ENCODE data around the gene RRM2.

Gene RRM2

DNA sequence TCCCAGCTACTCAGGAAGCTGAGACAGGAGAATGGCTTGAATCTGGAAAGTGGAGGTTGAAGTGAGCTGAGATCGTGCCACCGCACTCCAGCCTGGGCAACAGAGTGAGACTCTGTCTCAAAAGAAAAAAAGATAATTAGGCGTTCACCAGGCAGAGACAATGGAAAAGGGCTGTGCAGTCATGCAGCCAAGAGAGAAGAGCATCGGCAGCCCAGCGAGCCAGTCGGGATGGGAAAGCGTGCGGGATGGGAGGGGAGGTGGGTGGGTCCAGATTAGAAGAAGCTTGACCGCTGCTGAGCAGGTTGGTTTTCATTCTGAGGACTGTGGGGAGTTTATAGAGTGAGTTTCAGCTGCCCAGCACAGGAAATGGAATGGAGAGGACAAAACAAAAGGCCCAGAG is 27.4 kb upstream of the RRM2 start:
- no peak overlapping the region for H3K9ac ChIP-seq (ENCODE audit: low read length)
- H3K79me2 ChIP-seq (ENCODE audit: low read length) = no peaks in the 10 kb centered on the region
- TF ChIP-seq EZH2phosphoT487 (IDR thresholded peaks at IDR 0.05; ENCODE audit: low read length) (no peak), EZH2 (optimal IDR thresholded peaks at IDR 0.05; ENCODE audit: low read depth, low read length) (no peak)
- TF ChIP-seq, protein P1, sequence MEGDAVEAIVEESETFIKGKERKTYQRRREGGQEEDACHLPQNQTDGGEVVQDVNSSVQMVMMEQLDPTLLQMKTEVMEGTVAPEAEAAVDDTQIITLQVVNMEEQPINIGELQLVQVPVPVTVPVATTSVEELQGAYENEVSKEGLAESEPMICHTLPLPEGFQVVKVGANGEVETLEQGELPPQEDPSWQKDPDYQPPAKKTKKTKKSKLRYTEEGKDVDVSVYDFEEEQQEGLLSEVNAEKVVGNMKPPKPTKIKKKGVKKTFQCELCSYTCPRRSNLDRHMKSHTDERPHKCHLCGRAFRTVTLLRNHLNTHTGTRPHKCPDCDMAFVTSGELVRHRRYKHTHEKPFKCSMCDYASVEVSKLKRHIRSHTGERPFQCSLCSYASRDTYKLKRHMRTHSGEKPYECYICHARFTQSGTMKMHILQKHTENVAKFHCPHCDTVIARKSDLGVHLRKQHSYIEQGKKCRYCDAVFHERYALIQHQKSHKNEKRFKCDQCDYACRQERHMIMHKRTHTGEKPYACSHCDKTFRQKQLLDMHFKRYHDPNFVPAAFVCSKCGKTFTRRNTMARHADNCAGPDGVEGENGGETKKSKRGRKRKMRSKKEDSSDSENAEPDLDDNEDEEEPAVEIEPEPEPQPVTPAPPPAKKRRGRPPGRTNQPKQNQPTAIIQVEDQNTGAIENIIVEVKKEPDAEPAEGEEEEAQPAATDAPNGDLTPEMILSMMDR (IDR thresholded peaks at IDR 0.05; ENCODE audit: low read length) = no peak

DNA sequence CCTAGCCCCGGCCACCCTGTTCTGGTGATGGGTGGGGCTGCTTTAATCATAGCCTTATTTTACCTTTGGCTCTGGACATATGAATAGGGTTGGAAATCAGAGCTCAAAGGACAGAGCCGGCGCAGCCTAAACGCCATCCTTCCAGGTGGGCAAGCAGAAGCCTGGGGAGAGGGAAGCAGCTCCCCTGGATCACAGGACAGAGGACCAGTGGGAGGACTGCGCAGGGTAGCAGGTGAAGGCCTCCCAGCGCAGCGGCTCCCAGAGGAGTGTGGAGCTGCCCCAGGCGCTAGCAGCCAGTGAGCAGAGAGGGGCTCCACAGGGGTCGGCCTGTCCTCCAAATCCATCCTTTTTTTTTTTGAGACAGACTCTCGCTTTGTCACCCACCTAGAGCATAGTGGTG is 25.9 kb upstream of the RRM2 start:
- Histone ChIP-seq H3K79me2 (ENCODE audit: low read length) (no peaks in the 10 kb centered on the region), H3K36me3 (replicated peaks; ENCODE audit: insufficient read depth, low read length) (no peaks in the 10 kb centered on the region), H3K27me3 (replicated peaks; ENCODE audit: insufficient read depth, low read length) (no peaks in the 10 kb centered on the region), H2AFZ (ENCODE audit: low read length) (no peak overlapping the region), H3K4me3 (ENCODE audit: low read length) (no peak overlapping the region), H3K27ac (ENCODE audit: low read length) (no peak overlapping the region), H3K9me3 (replicated peaks; ENCODE audit: insufficient read depth, low read length) (no peaks in the 10 kb centered on the region), H3K9me2 (replicated peaks; ENCODE audit: insufficient read depth, low read length) (no peaks in the 10 kb centered on the region), H3K4me1 (ENCODE audit: low read length) (peaks cover 8% of the 10 kb centered on the region; the same call in 1 of the 2 replicates), H3K9ac (ENCODE audit: low read length) (no peak overlapping the region), H3K4me2 (ENCODE audit: low read depth, low read length) (no peak overlapping the region), H4K20me1 (ENCODE audit: insufficient read depth, low read length) (no peaks in the 10 kb centered on the region), H3F3A (ENCODE audit: insufficient read depth, low read length) (no peaks in the 10 kb centered on the region)
- DNase-seq = no peak
- TF ChIP-seq, protein P1 (IDR thresholded peaks at IDR 0.05; ENCODE audit: low read length) = no peak
- TF ChIP-seq EZH2 (optimal IDR thresholded peaks at IDR 0.05; ENCODE audit: low read depth, low read length) = no peak
- TF ChIP-seq EZH2phosphoT487 (IDR thresholded peaks at IDR 0.05; ENCODE audit: low read length) = no peak

More for the DNA sequence above, 27.4 kb upstream of the RRM2 start:
- Histone ChIP-seq H3K9me2 (replicated peaks; ENCODE audit: insufficient read depth, low read length) (no peaks in the 10 kb centered on the region), H3F3A (ENCODE audit: insufficient read depth, low read length) (no peaks in the 10 kb centered on the region), H3K9me3 (replicated peaks; ENCODE audit: insufficient read depth, low read length) (no peaks in the 10 kb centered on the region), H2AFZ (ENCODE audit: low read length) (no peak overlapping the region), H3K4me1 (ENCODE audit: low read length) (peaks cover 8% of the 10 kb centered on the region; the same call in 1 of the 2 replicates), H3K36me3 (replicated peaks; ENCODE audit: insufficient read depth, low read length) (no peaks in the 10 kb centered on the region), H3K4me2 (ENCODE audit: low read depth, low read length) (no peak overlapping the region), H4K20me1 (ENCODE audit: insufficient read depth, low read length) (no peaks in the 10 kb centered on the region), H3K4me3 (ENCODE audit: low read length) (no peak overlapping the region), H3K27me3 (replicated peaks; ENCODE audit: insufficient read depth, low read length) (no peaks in the 10 kb centered on the region), H3K27ac (ENCODE audit: low read length) (no peak overlapping the region)
- DNase-seq = no peak

DNA sequence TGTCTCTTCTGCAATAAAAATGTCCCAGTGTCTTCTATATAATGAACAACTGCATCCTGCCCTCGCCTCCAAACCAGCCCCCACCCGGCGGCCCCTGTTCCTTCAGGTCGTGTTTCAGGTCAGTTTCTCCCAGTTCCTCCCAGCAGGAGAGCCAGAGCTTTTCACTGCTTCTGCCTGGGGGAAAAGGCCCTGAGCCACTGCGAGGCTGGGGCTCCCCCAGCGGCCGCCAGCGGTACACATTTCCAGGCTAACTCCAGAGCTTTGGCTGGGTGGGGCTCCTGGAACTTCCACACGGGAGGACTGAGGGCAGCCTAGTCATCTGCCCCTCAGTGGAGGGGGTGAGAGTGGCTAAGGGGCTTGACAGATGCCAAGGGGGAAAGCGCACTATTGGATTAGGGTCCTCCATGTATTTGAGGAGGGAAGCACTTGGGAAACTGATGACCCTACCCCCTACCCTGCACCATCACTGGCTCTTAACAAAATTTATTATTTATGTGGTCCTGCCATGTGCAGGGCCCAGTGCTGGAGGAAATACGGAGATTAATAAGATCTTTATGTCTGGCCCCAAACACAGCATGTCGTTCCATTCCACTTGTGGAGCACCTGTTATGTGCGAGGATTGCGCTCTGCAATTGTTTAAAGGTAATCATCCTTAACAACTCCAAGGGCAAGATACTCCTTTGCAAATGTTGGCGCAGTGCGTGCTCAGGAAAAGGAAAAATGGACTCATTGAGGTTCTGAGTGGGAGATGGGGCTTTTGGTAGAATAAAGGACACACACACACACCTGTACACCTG is 25.0 kb upstream of the RRM2 start:
- H3K9ac ChIP-seq (ENCODE audit: low read length) = no peak overlapping the region
- peak; percentile 39 for DNase-seq
- TF ChIP-seq, protein P1 (IDR thresholded peaks at IDR 0.05; ENCODE audit: low read length) = peak; percentile 93
- TF ChIP-seq EZH2phosphoT487 (IDR thresholded peaks at IDR 0.05; ENCODE audit: low read length) = no peak
- H3K27ac ChIP-seq (ENCODE audit: low read length) = no peak overlapping the region
- no peaks in the 10 kb centered on the region for H3K9me2 ChIP-seq (replicated peaks; ENCODE audit: insufficient read depth, low read length)
- H3K36me3 ChIP-seq (replicated peaks; ENCODE audit: insufficient read depth, low read length) = no peaks in the 10 kb centered on the region
- H3K4me2 ChIP-seq (ENCODE audit: low read depth, low read length) = no peak overlapping the region
- H3K79me2 ChIP-seq (ENCODE audit: low read length) = no peaks in the 10 kb centered on the region
- H3K9me3 ChIP-seq (replicated peaks; ENCODE audit: insufficient read depth, low read length) = no peaks in the 10 kb centered on the region
- H2AFZ ChIP-seq (ENCODE audit: low read length) = no peak overlapping the region
- H3K4me1 ChIP-seq (ENCODE audit: low read length) = peaks cover 8% of the 10 kb centered on the region; the same call in 1 of the 2 replicates
- H4K20me1 ChIP-seq (ENCODE audit: insufficient read depth, low read length) = no peaks in the 10 kb centered on the region
- H3F3A ChIP-seq (ENCODE audit: insufficient read depth, low read length) = no peaks in the 10 kb centered on the region
- no peak overlapping the region for H3K4me3 ChIP-seq (ENCODE audit: low read length)
- H3K27me3 ChIP-seq (replicated peaks; ENCODE audit: insufficient read depth, low read length) = no peaks in the 10 kb centered on the region

All from MM.1S (cell line).